Activated naive CD8-positive, alpha-beta T cell treated with anti-CD3 and anti-CD28 coated beads, Interleukin-2, amount 10 ng/mL, durations not matched to agents 7 days and 5 days (primary cell): ENCODE measurements around the gene TAF10. TPM values are rescaled to one million over a fixed set of nuclear protein-coding genes. Genes with fewer than 3 reads are reported as not detected.

Experiments
- ATAC-seq: fragments of 150-1000 bp; cut with Tn5 transposase; one replicate; pipeline ENCODE4 v1.10.0; 2021; ENCODE audit warnings: low read depth, moderate library complexity
- POLR2A ChIA-PET: fragments of 350-600 bp; sonication (Branson Sonifier 250); formaldehyde crosslinking; loops from one replicate; lab custom pipeline; 2021; ENCODE audit warnings: antibody characterized with exemption; lab: Charles Lee
- DNase-seq: peaks from one replicate; pipeline ENCODE4 v3.0.0; 2021
- H3K27ac Mint-ChIP-seq: one replicate; pipeline ENCODE4 v1.8.0; 2022; ENCODE audit warnings: mild to moderate bottlenecking, mixed read lengths
- H3K27me3 Mint-ChIP-seq: one replicate; pipeline ENCODE4 v1.8.0; 2022; ENCODE audit warnings: mild to moderate bottlenecking, moderate library complexity, mixed read lengths
- H3K36me3 Mint-ChIP-seq: one replicate; pipeline ENCODE4 v1.8.0; 2021; ENCODE audit warnings: mild to moderate bottlenecking, mixed read lengths
- H3K4me1 Mint-ChIP-seq: one replicate; pipeline ENCODE4 v1.8.0; 2021; ENCODE audit warnings: mixed read lengths
- H3K4me3 Mint-ChIP-seq: one replicate; pipeline ENCODE4 v1.8.0; 2022; ENCODE audit warnings: mild to moderate bottlenecking, moderate library complexity, mixed read lengths
- H3K9me3 Mint-ChIP-seq: one replicate; pipeline ENCODE4 v1.8.0; 2021; ENCODE audit warnings: mixed read lengths
- total RNA-seq, 2 experiments: library from RNA; stranded (reverse); gene quantifications; one replicate each; pipeline ENCODE4 v1.2.3, GENCODE V29; 2021

TAF10 gene
- total RNA-seq, 2 experiments from 2014 or later: 154 to 156 TPM

GRCh38 chr11:6569706-6570105, 42.3 kb downstream of the TAF10 start:
- POLR2A ChIA-PET: interaction anchor here (0.6 kb wide), 1 partner anchor 79 kb away, joined by 4 read pairs; no protein-coding TSS in a partner anchor
- H3K9me3 Mint-ChIP-seq: no peaks in the 10 kb centered on the region
- peaks cover 11% of the 10 kb centered on the region for H3K36me3 Mint-ChIP-seq
- no peaks in the 10 kb centered on the region for H3K27me3 Mint-ChIP-seq
- H3K4me1 Mint-ChIP-seq: peaks cover 3% of the 10 kb centered on the region
- DNase-seq: no peak
- ATAC-seq: no peak
- no peak overlapping the region for H3K27ac Mint-ChIP-seq
- no peak overlapping the region for H3K4me3 Mint-ChIP-seq

- Mint-ChIP-seq H3K4me3 (no peak overlapping the region), H3K4me1 (peaks cover 3% of the 10 kb centered on the region), H3K9me3 (no peaks in the 10 kb centered on the region), H3K36me3 (peaks cover 11% of the 10 kb centered on the region), H3K27ac (no peak overlapping the region), H3K27me3 (no peaks in the 10 kb centered on the region)
- no peak for ATAC-seq
- no peak for DNase-seq
- POLR2A ChIA-PET: no interaction called here
Observed at GRCh38 chr11:6568191-6568918, 43.7 kb downstream of the TAF10 start.

GRCh38 chr11:6567371-6567745, 44.7 kb downstream of the TAF10 start:
- ATAC-seq (no peak), DNase-seq (no peak)
- Mint-ChIP-seq H3K36me3 (peaks cover 11% of the 10 kb centered on the region), H3K9me3 (no peaks in the 10 kb centered on the region), H3K4me3 (no peak overlapping the region), H3K27me3 (no peaks in the 10 kb centered on the region), H3K27ac (no peak overlapping the region), H3K4me1 (peaks cover 3% of the 10 kb centered on the region)
- POLR2A ChIA-PET: no interaction called here

- Mint-ChIP-seq H3K36me3 (peaks cover 10% of the 10 kb centered on the region), H3K4me3 (no peak overlapping the region), H3K9me3 (no peaks in the 10 kb centered on the region), H3K4me1 (peaks cover 3% of the 10 kb centered on the region), H3K27ac (no peak overlapping the region), H3K27me3 (no peaks in the 10 kb centered on the region)
- DNase-seq: no peak
- POLR2A ChIA-PET: no interaction called here
- ATAC-seq: no peak
Observed at GRCh38 chr11:6566704-6567370, 45.2 kb downstream of the TAF10 start.

- Mint-ChIP-seq H3K36me3 (peaks cover 8% of the 10 kb centered on the region), H3K4me1 (peaks cover 3% of the 10 kb centered on the region), H3K27ac (no peak overlapping the region), H3K9me3 (no peaks in the 10 kb centered on the region), H3K4me3 (no peak overlapping the region), H3K27me3 (no peaks in the 10 kb centered on the region)
- POLR2A ChIA-PET: no interaction called here
- DNase-seq (no peak), ATAC-seq (no peak)
Observed at GRCh38 chr11:6565988-6566703, 45.9 kb downstream of the TAF10 start.

- no peaks in the 10 kb centered on the region for H3K9me3 Mint-ChIP-seq
- H3K4me3 Mint-ChIP-seq: no peak overlapping the region
- no peaks in the 10 kb centered on the region for H3K27me3 Mint-ChIP-seq
- ATAC-seq (no peak), DNase-seq (no peak)
- H3K4me1 Mint-ChIP-seq: peaks cover 3% of the 10 kb centered on the region
- POLR2A ChIA-PET: no interaction called here
- peaks cover 9% of the 10 kb centered on the region for H3K36me3 Mint-ChIP-seq
- no peak overlapping the region for H3K27ac Mint-ChIP-seq
Observed at GRCh38 chr11:6565325-6565724, 46.7 kb downstream of the TAF10 start.

GRCh38 chr11:6563667-6564066, 48.3 kb downstream of the TAF10 start:
- no peak overlapping the region for H3K27ac Mint-ChIP-seq
- no peak for DNase-seq
- no peak overlapping the region for H3K4me3 Mint-ChIP-seq
- POLR2A ChIA-PET: no interaction called here
- H3K36me3 Mint-ChIP-seq: peaks cover 7% of the 10 kb centered on the region
- no peaks in the 10 kb centered on the region for H3K27me3 Mint-ChIP-seq
- no peak for ATAC-seq
- H3K4me1 Mint-ChIP-seq: no peaks in the 10 kb centered on the region
- no peaks in the 10 kb centered on the region for H3K9me3 Mint-ChIP-seq

GRCh38 chr11:6563121-6563619, 48.8 kb downstream of the TAF10 start:
- H3K27me3 Mint-ChIP-seq: no peaks in the 10 kb centered on the region
- DNase-seq (no peak), ATAC-seq (no peak)
- H3K4me3 Mint-ChIP-seq: no peak overlapping the region
- POLR2A ChIA-PET: no interaction called here
- H3K27ac Mint-ChIP-seq: no peak overlapping the region
- H3K36me3 Mint-ChIP-seq: peaks cover 7% of the 10 kb centered on the region
- H3K4me1 Mint-ChIP-seq: no peaks in the 10 kb centered on the region
- H3K9me3 Mint-ChIP-seq: no peaks in the 10 kb centered on the region

GRCh38 chr11:6561288-6561687, 50.7 kb downstream of the TAF10 start:
- no peaks in the 10 kb centered on the region for H3K27me3 Mint-ChIP-seq
- ATAC-seq (no peak), DNase-seq (no peak)
- no peak overlapping the region for H3K27ac Mint-ChIP-seq
- no peaks in the 10 kb centered on the region for H3K4me1 Mint-ChIP-seq
- H3K4me3 Mint-ChIP-seq: no peak overlapping the region
- POLR2A ChIA-PET: no interaction called here
- no peaks in the 10 kb centered on the region for H3K9me3 Mint-ChIP-seq
- H3K36me3 Mint-ChIP-seq: peaks cover 5% of the 10 kb centered on the region

Other genes with a start within 250 kb of the TAF10 start
- gene SMPD1, start 221.7 kb downstream of the TAF10 start, total RNA-seq: 10 to 100 TPM; 40.7 to 42.6 TPM
- 10 to 100 TPM; 64.0 to 69.2 TPM for gene APBB1, start 193.1 kb downstream of the TAF10 start, total RNA-seq
- 1 to 10 TPM in 1 of 2 experiments, under 1 TPM in 1; 0.58 to 1.3 TPM for gene HPX, start 171.2 kb downstream of the TAF10 start, total RNA-seq
- gene TRIM3, start 138.3 kb downstream of the TAF10 start, total RNA-seq: 10 to 100 TPM; 11.8 to 11.9 TPM
- gene ARFIP2, start 130.9 kb downstream of the TAF10 start, total RNA-seq: 10 to 100 TPM; 44.3 to 44.6 TPM
- gene TIMM10B, start 130.7 kb downstream of the TAF10 start, total RNA-seq: 10 to 100 TPM; 41.3 to 47.0 TPM
- gene DNHD1, start 114.9 kb downstream of the TAF10 start, total RNA-seq: 10 to 100 TPM; 32.3 to 35.5 TPM
- gene RRP8, start 8.6 kb downstream of the TAF10 start, total RNA-seq: 10 to 100 TPM; 31.7 to 34.4 TPM
- 100 to 1,000 TPM; 195 to 207 TPM for gene ILK, start 8.4 kb downstream of the TAF10 start, total RNA-seq
- 100 to 1,000 TPM; 114 to 120 TPM for gene TPP1, start 7.2 kb upstream of the TAF10 start, total RNA-seq
- gene DCHS1, start 43.6 kb upstream of the TAF10 start, total RNA-seq: 1 to 10 TPM; 2.1 to 2.5 TPM
- 10 to 100 TPM; 50.9 to 51.4 TPM for gene MRPL17, start 71.1 kb upstream of the TAF10 start, total RNA-seq
- not detected for gene OR2AG2, start 159.8 kb upstream of the TAF10 start, total RNA-seq
- gene OR2AG1, start 170.8 kb upstream of the TAF10 start, total RNA-seq: not detected
- under 1 TPM in 1 of 2 experiments, not detected in 1; 0.08 TPM for gene OR6A2, start 187.5 kb upstream of the TAF10 start, total RNA-seq
- not detected for gene OR10A5, start 233.5 kb upstream of the TAF10 start, total RNA-seq